ENCODE results near the gene ELFN1.
A peak's percentile ranks its signal among the peaks of the same experiment; 100 is the strongest.

The ELFN1 gene

DNA sequence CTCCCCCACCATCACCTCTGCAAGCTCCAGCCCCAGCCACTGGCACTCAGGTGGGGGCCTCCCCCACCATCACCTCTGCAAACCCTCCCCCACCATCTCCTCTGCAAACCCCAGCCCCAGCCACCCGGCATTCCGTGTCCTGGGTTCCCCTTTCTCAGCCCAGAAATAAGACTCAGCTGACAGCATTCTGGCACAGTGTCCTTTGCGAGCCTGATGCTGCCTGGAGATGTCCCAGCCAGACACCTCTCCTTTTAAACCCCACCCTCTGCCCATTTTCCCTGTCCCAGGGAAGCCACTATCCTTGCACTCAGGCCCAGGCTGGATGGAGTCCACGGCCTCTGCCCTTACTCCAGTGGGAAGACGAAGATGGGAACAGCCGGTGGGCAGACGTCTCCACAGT, 49.8 kb downstream of the ELFN1 start:
- DNase-seq (ENCODE audit: insufficient read length, low spot score) (no peak), FAIRE-seq (no peak)

DNA sequence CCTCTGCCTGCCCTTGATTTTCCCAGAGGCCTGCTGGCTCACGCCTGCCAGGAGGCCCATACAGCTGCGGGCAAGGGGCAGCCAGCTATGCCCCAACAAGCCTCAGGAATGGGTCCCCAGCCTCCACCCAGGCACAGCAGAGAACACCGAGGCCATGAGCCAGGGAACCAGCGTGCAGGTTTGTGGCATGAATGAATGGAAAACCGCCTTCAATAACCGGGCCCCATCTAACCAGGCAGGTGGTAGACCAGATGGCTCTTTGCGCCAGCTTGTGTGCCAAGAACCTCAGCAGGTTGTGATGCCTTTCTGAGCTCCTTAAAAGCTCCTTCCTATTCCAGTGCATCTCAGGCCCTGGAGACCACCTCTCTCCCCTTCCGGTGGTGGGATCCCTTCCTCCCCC, 50.2 kb downstream of the ELFN1 start:
- no peak for FAIRE-seq
- no peak for DNase-seq (ENCODE audit: insufficient read length, low spot score)

DNA sequence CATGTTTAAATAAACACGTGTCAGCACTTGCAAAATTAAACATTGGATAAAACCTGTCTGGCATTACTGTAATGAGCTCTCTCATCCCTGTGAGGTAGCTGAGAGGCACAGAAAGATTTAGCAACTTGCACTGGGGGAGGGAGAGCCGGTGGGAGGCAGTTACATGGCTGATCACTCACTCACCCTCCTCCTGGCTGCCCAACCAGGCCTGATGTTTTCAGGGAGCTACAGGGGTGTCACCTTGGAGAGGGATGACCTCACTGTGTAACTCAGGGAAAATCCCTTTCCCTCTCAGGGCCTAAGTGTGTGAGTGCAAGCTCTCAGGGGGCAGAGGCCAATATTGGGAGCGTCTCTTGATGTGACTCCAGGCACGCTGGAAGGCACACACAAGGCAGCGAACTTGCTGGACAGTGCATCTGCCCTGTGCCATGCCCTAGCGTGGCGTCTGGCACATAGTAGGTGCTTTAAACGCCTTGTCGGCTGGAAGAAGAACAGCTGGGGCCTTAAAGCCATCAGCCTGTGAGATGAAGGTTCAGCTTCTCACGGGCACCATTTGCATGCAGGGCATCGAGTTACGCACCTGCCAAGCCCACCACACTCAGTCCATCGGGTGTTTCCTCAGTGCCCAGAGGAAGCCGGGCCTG, 51.1 kb downstream of the ELFN1 start:
- FAIRE-seq (peak; percentile 69), DNase-seq (ENCODE audit: insufficient read length, low spot score) (no peak)

DNA sequence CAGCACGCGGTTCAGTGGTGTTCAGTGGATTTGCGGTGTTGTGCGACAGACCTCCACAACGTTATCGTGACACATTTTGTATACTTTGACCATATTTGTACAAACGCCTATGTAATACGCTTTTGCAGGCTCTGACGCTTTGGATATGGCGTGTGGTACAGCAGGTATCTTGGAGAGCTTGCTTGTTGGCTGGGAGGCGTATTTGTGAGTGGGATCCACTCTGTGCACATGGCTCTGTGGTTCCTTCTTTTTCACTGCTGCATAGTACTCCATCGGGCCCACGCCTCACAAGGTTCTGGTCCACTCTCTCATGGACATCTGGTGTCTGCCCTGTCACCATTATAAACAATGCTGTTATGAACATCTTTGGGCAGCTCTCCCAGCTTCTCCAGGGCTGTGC, 53.2 kb downstream of the ELFN1 start:
- DNase-seq (ENCODE audit: insufficient read length, low spot score), result no peak
- FAIRE-seq, result no peak

DNA sequence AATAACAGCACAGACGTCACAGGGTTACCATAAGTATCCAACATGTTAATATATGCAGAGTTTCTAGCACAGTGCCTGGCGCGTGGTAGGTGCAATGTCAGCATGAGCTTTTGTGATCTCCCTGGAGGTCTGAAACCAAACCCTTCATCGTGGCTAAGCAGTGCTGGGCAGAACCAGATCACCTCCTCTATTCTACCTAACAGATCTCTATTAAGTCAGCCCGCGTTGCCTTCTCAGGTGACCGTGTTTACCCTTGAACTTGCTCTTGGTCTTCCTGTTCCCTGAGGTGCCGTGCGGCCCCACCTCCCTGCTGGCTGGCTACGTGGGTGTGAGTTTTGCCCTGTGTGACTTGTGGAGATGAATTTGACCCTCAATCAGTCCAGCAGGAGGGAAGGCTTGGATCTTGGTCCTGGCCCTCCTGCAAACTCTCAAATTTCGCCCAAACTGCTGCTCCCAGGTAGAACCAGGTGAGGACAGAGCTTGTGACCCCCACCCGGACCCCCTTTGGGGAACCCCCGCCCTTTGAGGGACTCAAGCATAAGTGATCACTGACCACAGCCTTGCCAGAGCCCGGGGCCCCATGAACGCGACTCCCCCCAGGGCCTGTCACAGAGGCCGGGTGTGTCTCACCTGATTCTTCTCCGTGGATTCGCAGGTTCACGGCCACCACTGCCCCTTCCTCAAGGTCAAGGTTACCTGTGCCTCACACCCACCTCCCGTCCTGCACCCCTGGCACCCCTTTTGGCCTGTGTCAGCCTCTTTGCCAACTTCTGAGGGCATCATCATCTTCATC, 54.2 kb downstream of the ELFN1 start:
- FAIRE-seq, result peak; percentile 80
- DNase-seq (ENCODE audit: insufficient read length, low spot score), result no peak

DNA sequence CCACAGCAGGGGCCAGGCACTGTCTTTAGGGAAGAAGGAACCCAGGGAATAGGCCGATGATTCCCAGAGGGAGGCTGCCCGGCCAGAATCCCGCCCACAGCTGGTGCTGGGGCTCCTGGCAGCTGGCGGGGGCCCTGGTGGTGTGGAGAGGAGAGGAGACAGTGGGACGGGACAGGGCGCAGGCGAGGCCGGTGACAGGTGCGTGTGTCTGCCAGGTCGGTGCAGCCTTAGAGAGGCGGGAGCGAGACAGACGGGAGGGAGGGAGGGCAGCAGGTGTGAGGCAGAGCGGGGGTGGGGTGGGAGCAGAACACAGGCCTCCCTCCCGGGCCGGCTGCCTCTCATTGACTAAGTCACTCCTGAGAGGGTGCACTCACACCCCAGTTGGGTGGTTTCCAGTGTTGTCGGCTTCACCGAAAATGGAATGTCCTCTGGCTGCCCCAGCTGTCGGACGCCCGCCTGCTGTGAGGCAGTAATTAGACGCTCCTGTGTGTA, 55.2 kb downstream of the ELFN1 start:
- FAIRE-seq (no peak), DNase-seq (ENCODE audit: insufficient read length, low spot score) (no peak)

DNA sequence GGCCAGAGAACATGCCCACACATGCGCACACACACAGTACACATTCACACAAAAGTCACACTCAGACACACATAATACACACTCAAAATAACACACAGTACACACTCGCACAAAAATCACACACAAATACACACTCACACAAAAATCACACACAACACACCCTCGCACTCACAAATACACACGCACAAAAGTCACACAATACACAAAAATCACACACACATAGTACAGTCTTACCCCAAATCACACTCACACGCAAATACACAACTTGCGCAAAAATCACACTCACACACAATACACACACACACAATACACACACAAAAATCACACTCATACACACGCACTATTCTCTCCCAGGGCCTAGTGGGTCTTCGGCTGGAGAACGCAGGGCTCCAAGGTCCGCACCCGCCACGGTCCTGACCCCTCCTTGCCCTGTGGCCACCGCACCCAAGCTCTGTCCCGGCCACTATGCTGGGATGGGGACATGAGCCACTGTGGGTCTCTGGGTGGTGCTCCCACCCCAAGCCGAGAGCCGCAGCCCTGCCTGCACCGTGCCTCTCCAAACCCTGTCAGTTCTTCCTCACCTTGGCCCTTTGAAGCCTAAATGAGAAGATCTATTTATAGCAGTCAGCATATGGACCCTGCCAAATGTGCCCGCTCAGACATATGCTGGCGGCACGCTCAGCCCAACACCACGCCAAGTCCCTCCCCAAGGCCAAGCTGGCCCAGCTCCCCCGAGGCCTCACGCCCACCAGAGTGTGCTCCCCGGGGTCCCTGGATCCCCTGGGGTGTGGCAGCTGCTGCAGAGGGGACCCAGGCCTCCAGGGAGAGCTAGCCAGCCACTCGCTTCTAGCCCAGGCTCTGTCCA, 55.9 kb downstream of the ELFN1 start:
- no peak for DNase-seq (ENCODE audit: insufficient read length, low spot score)
- peak; percentile 90 for FAIRE-seq

DNA sequence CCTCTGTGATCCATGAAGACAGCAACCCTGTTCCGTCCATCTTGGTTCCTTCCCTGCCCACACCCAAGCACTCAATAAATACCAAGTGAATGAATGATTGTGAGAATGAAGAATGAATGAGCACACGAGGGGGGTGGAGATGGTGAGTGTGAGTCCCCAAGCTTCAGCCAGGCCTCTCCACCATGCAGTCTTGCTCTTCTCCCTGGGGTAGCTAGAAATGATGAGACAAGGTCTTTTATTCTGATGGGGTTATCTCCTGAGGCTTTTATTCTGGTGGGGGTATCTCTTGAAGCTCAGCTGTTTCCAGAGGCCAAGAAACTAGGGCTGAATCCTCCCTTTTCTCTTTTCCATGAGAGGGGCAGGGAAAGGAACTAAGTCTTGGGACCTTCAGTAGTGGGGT, 57.0 kb downstream of the ELFN1 start:
- FAIRE-seq (no peak), DNase-seq (ENCODE audit: insufficient read length, low spot score) (no peak)

DNA sequence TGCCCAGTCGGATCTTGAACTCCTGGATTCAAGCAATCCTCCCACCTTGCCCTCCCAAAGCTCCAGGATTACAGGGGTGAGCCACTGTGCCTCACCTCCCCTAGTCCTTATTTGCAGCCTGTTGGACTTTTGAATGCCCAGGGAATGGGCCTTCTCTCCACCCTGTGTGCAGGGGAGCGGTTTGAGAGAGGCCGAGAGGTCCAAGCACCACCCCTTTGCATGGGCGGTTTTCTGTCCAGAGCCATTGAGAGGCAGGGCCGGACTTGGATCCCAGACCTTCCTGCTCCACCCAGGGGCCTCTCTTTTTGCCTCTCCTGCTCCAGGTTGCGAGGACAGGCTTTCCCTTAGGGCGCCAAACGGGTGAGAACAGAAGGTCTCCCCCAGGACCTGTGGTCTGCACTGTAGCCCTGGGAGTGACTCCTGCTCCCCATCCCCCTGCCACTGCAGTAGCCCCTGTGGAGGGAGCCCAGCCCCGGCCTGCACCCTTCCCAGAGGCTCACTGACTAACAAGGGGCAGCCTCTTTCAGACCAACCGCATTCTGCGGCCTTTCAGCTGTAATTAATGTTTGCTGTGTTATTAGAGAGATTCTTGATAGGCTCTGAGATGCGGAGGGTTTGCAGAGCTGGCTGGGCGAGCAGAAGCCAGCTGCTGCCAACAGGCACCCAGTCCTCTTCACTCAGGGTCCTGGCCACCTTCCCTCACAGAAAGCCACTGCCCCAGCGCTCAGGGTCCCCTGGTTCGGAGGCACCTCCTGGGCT, 57.9 kb downstream of the ELFN1 start:
- FAIRE-seq (no peak), DNase-seq (ENCODE audit: insufficient read length, low spot score) (no peak)

DNA sequence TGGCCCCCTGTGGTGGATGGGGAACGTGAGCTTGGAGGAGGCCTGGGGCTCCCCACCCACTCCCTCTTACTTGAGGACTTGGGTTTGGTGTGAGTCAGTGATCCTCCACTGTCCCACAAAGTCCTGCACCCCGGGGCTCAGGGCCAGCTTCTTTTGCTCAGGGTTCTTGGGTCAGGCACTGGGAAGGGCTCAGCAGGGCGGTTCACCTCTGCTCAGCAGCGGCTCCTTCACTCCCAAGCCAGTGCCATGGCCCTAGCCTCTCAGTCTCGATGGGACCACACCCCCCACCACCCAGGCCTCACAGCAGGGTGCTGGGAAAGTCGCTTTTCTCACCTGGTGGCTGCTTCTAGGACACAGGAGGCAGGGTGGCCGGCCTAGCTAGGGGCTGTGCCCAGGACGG, 59.1 kb downstream of the ELFN1 start:
- DNase-seq (ENCODE audit: insufficient read length, low spot score), result no peak
- FAIRE-seq, result no peak

DNA sequence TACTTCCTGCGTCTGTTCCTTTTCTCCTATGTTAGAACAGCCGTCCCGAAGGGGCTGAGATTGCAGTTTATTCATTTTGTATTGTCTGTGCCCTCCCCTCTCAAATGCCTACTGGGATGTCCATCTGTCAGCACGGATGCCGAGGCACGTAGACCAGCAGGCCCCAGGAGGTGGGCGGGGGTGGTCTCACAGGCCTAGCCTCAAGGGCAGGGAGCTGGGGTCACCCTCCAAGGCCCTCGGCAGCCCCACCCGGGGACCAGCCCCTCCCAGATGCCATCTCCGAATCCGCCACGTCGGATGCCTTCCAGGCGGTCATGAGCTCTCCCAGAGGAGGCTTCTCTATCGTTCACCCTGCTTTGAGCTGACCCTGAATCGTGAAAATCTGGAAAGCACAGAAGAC, 59.7 kb downstream of the ELFN1 start:
- no peak for DNase-seq (ENCODE audit: insufficient read length, low spot score)
- no peak for FAIRE-seq

DNA sequence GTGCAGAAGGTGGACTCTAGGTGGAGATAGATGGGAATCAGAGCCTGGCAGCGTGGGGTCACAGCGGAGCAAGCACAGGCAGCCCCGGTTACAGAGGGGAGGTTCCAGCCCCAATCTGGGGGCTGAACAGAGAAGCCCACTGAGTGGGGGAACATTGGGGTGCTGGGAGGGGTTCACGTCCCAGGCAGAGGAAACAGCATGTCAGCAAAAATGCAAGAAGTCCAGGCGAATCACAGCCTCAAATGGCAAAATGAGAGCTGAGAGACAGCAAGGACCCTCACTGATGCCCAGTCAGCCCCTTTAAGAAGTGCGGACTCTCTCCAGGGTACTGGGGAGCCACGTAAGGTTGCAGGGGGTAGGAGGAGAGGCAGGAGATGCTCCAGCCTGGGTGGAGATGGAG, 62.0 kb downstream of the ELFN1 start:
- no peak for FAIRE-seq
- DNase-seq (ENCODE audit: insufficient read length, low spot score), result no peak

DNA sequence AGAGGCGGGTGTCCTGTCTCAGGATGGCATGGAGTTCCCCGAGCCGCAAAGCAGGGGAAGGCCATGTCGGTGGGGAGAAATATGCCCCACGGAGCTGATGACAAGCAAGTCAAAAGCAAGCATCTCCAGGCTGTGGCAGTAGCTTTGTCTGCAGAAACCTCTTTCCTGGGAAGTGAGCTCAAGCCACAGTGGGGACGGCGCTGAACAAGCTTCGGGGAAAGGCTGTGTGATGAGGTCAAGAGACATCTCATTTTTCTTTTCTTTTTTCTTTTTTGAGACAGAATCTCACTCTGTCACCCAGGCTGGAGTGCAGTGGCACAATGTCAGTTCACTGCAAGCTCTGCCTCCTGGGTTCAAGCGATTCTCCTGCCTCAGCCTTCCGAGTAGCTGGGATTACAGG, 62.6 kb downstream of the ELFN1 start:
- FAIRE-seq (no peak), DNase-seq (ENCODE audit: insufficient read length, low spot score) (no peak)

DNA sequence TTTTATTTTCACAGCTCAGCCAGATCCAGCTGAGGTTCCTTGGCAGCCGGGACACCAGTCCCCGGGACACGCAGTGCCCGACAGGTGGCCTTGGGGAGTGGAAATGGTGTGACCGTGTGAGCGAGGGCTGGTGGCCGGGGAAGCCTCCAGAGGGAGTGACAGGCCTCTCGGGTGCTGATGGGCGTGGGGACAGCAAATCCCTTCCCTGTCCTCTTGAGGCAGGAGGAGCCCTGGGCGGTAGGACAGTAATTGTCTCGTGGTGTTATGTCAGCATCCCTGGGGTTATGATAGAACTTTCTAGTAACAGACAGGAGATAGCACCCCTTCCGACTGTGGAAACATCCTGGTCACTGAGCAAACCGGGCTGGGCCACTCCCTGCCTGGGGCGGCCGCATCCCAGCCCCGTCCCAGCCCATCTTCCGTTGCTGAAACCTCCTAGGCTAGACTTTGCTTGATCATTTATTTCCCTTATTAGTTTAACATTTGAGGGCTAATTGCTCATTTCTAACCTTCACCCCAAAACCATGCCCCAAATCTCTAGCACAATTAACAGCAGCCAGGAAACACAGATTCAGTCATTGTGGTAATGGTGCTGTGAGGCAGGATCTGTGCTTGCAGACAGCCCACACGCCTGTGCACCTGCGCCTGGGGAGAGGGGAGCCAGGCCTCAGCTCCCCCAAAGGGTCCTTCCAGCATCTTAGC, 63.3 kb downstream of the ELFN1 start:
- no peak for DNase-seq (ENCODE audit: insufficient read length, low spot score)
- FAIRE-seq, result no peak

DNA sequence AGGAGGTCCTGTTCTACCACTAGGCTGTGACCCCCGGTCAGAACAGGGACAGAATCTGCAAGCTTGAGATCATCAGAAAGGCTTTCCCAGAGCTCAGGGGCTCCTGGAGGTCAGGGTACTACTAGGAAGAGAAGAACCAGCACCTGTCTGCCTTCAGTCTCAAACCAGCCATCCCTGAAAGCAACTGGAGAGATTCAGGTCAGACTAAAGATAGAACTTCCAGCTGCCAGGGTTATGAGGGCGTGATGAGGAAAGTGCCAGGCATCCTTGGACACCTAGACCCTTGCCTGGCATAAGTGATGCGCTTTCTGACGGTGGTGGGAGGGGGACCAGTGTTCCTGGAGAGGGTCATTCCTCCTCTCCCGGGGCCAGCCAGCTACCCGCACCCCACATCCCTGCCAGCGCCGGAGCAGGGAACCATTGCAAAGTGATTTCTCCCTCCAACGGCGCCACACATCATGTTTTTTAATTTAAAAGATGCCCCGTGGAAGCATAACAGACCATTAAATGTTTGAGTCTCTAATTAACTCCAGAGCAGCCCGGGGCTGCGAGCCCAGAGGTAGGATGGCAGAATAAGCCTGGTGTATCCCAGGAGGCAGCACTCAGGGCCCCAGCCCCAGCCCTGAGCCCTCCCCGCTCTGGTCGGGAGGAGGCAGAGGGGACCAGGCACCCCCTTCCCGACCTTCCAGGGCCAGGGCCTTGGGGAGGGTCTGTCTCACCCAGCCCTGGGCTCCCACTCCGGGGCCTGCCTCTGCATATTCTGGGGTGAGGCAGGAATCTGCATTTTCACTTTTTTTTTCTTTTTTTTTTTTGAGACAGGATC, 64.0 kb downstream of the ELFN1 start:
- DNase-seq (ENCODE audit: insufficient read length, low spot score), result no peak
- no peak for FAIRE-seq

DNA sequence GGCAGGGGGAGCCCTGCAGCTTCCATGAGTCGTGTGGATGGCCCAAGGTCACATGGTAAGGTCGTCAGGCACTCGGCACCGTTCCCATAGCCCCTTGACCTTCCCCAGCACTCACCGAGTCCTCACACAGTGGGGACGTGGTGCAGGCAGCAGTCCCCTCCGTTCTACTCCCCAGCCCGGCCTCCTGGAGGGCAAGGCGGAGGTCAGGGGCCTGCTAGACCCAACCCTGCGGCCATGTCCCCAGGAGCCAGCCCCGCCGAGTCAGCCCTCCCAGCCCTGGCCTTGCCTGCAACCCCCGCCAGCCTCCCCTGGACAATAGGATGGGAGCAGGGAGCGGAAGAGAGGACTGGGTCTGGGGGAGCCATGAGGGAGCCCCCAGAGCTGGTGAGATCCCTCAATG, 65.2 kb downstream of the ELFN1 start:
- FAIRE-seq (no peak), DNase-seq (ENCODE audit: insufficient read length, low spot score) (no peak)

DNA sequence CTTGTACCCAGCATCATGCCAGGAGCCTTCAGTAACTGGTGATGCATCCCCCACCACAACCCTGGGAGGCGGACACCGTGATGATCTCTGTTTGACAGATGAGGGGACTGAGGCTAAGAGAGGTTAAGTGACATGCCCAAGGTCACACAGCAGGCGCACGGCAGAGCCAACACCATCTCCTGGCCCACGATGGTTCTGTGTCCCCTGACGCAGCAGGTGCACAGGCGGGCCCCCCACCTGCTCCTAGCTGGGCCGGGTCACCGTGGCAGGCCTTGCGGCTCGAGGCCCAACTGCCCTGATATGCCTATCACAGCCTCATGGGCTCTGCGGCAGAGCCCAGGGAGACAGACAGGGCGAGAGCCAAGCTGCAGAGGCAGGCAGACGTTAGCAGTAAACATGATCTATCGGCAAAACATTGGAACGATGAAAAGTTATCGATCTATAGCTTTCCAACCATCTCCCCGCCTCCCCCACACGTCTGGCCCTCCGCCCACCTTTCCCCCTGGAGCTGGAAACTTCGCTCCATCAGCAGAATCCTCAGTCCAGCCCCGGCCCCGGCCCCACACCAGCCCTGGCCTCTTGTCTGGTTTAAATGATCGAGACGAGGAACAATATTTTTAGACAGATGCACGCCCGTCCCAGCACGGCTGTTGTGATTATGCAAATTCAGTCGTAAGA, 65.9 kb downstream of the ELFN1 start:
- DNase-seq (ENCODE audit: insufficient read length, low spot score) (no peak), FAIRE-seq (no peak)

DNA sequence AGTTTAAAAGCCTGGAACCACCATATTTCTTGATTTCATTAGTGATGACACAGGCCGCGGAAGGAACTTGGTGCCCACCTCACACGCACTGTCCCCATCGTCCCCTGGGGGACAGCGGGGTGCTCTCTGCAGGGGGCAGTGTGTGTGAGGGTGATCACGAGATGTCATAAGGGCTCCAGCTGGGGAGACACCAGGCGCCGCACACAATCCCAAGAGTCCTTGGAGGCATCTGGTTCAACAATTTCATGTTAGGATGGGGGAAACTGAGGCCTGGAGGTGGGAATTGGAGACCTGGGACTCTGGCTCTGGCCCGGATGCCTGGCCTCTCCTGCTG, 66.4 kb downstream of the ELFN1 start:
- FAIRE-seq (no peak), DNase-seq (ENCODE audit: insufficient read length, low spot score) (no peak)

DNA sequence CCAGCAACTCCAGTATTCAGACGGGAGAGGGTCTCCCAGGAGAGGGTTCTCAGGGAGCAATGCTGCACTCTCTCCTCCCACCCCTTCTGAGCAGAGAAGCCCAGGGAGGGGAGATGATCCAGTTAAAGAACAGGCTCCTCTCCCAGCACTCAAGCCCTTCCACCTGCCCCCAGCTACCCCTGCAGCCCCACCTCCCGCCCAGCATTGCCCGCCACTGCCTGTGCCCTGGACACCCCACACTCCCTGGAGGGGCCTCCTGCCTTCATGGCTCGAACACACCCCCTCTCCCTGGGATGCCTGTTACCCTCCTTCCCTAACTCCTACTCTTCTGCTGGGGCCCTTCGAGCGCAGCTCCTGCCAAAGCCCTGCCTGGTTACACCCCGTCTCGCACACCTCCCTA, 66.8 kb downstream of the ELFN1 start:
- FAIRE-seq, result no peak

More for the DNA sequence above, 66.8 kb downstream of the ELFN1 start:
- DNase-seq (ENCODE audit: insufficient read length, low spot score), result no peak
